Measurements from ENCODE around the gene NR2C1. TPM values are rescaled to one million over a fixed set of nuclear protein-coding genes. Genes with fewer than 3 reads are reported as not detected.

The NR2C1 gene
- polyA plus RNA-seq, 1 donor: 44.4 TPM

- no peak for DNase-seq
- H3K36me3 ChIP-seq (ENCODE audit: control insufficient read depth, insufficient read depth, low read length): peaks cover 53% of the 10 kb centered on the region
- no peaks in the 10 kb centered on the region for H3K9me3 ChIP-seq (ENCODE audit: control insufficient read depth, low read depth, low read length)
- no peak overlapping the region for H3K27ac ChIP-seq (ENCODE audit: low read length)
- no peaks in the 10 kb centered on the region for H3K4me1 ChIP-seq (ENCODE audit: control insufficient read depth, insufficient read depth, low read length)
- 100% methylated on average over 2 of the region's 4 CpGs for WGBS (ENCODE audit: insufficient coverage, low lambda C conversion rate)
- no peak overlapping the region for H3K4me3 ChIP-seq (ENCODE audit: low read length)
- H3K27me3 ChIP-seq (ENCODE audit: control insufficient read depth, insufficient read depth, low read length): no peaks in the 10 kb centered on the region
These were observed 13.4 kb downstream of the NR2C1 start for GRCh38 chr12:95059984-95060383.

DNA sequence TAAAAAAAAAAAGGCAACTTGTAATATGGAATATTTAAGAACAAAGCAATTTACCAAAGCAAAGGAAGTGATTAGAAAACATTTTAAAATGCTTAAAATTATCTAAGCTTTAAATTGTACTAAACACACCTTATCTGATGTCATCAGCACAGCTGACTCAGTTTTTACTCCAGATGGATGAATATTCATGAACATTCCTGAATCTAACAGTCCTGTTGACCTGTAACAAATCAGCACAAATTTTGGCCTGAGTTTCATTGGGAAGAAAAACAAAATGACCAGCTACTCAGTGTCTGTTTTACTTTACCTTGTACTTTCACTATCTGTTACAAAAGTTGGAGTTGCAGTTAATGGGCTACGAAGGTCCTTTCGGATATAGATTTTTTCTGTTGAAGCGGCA, 16.0 kb downstream of the NR2C1 start:
- DNase-seq: no peak
- no peaks in the 10 kb centered on the region for H3K9me3 ChIP-seq (ENCODE audit: control insufficient read depth, low read depth, low read length)
- H3K27ac ChIP-seq (ENCODE audit: low read length): no peak overlapping the region
- H3K4me1 ChIP-seq (ENCODE audit: control insufficient read depth, insufficient read depth, low read length): no peaks in the 10 kb centered on the region
- peaks cover 50% of the 10 kb centered on the region for H3K36me3 ChIP-seq (ENCODE audit: control insufficient read depth, insufficient read depth, low read length)
- H3K27me3 ChIP-seq (ENCODE audit: control insufficient read depth, insufficient read depth, low read length): no peaks in the 10 kb centered on the region
- WGBS (ENCODE audit: insufficient coverage, low lambda C conversion rate): no CpG with 5 or more reads among the region's 3 CpGs
- H3K4me3 ChIP-seq (ENCODE audit: low read length): no peak overlapping the region

DNA sequence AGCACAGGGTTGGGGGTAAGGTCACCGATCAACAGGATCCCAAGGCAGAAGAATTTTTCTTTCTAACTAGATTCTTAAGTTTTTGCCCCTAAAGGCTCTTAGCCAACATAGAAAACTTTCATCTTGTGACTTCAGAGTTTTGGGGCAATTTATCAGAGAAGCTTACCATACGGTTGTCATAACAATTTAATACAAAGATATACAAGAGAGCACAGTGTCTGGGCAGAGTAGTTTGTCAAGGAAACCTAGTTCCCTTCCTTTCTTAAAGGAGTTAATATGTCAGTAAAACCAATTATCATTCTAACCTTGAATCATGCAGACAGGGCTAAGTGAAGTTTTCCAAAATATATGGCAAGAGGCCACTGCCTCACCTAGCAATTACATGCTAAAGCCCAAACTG, 18.4 kb downstream of the NR2C1 start:
- Histone ChIP-seq H3K36me3 (ENCODE audit: control insufficient read depth, insufficient read depth, low read length) (peaks cover 48% of the 10 kb centered on the region), H3K4me3 (ENCODE audit: low read length) (no peak overlapping the region), H3K27ac (ENCODE audit: low read length) (no peak overlapping the region), H3K4me1 (ENCODE audit: control insufficient read depth, insufficient read depth, low read length) (no peaks in the 10 kb centered on the region), H3K9me3 (ENCODE audit: control insufficient read depth, low read depth, low read length) (no peaks in the 10 kb centered on the region), H3K27me3 (ENCODE audit: control insufficient read depth, insufficient read depth, low read length) (no peaks in the 10 kb centered on the region)
- WGBS (ENCODE audit: insufficient coverage, low lambda C conversion rate): no CpG with 5 or more reads among the region's 2 CpGs
- DNase-seq: no peak

- H3K4me1 ChIP-seq (ENCODE audit: control insufficient read depth, insufficient read depth, low read length): no peaks in the 10 kb centered on the region
- H3K27ac ChIP-seq (ENCODE audit: low read length): no peak overlapping the region
- H3K36me3 ChIP-seq (ENCODE audit: control insufficient read depth, insufficient read depth, low read length): peaks cover 47% of the 10 kb centered on the region
- no peaks in the 10 kb centered on the region for H3K27me3 ChIP-seq (ENCODE audit: control insufficient read depth, insufficient read depth, low read length)
- no peaks in the 10 kb centered on the region for H3K9me3 ChIP-seq (ENCODE audit: control insufficient read depth, low read depth, low read length)
- no peak overlapping the region for H3K4me3 ChIP-seq (ENCODE audit: low read length)
- WGBS (ENCODE audit: insufficient coverage, low lambda C conversion rate): no CpG with 5 or more reads among the region's 2 CpGs
- DNase-seq: no peak
These were observed 19.2 kb downstream of the NR2C1 start for GRCh38 chr12:95054206-95054605.

DNA sequence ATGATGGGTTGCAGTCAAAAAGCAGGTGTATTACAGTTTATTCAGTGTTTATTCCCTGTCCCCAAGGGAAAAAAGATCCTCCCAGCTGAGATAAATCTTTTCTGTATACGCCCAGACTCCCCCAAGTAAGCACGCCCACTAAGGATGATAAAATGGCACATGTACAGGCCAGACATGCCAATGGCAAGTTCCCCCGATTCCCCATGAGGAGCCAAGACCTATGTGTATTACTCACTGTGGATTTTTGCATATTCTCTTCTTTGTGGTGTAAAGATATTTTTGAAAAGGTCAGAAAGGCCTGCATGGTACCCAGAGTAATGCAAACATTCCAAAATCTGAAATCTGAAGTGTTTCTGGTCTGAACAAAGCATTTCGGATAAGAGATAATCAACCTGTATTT, 22.2 kb downstream of the NR2C1 start:
- H3K4me1 ChIP-seq (ENCODE audit: control insufficient read depth, insufficient read depth, low read length): no peaks in the 10 kb centered on the region
- WGBS (ENCODE audit: insufficient coverage, low lambda C conversion rate): 86% methylated on average over 1 of the region's 4 CpGs
- no peaks in the 10 kb centered on the region for H3K9me3 ChIP-seq (ENCODE audit: control insufficient read depth, low read depth, low read length)
- H3K36me3 ChIP-seq (ENCODE audit: control insufficient read depth, insufficient read depth, low read length): peaks cover 34% of the 10 kb centered on the region
- DNase-seq: no peak
- H3K4me3 ChIP-seq (ENCODE audit: low read length): no peak overlapping the region
- no peaks in the 10 kb centered on the region for H3K27me3 ChIP-seq (ENCODE audit: control insufficient read depth, insufficient read depth, low read length)
- H3K27ac ChIP-seq (ENCODE audit: low read length): no peak overlapping the region

DNA sequence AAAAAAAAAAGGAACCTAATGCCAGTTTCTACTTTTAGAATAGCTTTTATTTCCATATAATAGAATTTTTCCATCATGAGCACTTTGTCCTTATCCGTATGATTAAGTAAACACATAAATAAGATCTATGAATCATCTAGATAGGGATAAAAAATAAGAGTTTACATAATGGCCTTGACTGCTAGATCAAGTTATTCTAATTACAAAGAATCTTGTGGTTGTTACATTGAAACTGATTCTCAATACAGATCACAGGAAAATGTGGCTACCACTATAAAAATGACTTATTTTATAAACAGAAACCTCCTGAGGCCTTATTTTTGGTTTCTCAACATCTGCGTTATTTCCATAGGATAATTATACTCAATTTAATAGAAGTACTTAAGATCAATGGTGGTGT, 35.5 kb downstream of the NR2C1 start:
- Histone ChIP-seq H3K27me3 (ENCODE audit: control insufficient read depth, insufficient read depth, low read length) (no peaks in the 10 kb centered on the region), H3K4me1 (ENCODE audit: control insufficient read depth, insufficient read depth, low read length) (no peaks in the 10 kb centered on the region), H3K9me3 (ENCODE audit: control insufficient read depth, low read depth, low read length) (no peaks in the 10 kb centered on the region), H3K36me3 (ENCODE audit: control insufficient read depth, insufficient read depth, low read length) (peaks cover 28% of the 10 kb centered on the region), H3K4me3 (ENCODE audit: low read length) (no peak overlapping the region), H3K27ac (ENCODE audit: low read length) (no peak overlapping the region)
- 100% methylated on average over 1 of the region's 2 CpGs for WGBS (ENCODE audit: insufficient coverage, low lambda C conversion rate)
- no peak for DNase-seq

DNA sequence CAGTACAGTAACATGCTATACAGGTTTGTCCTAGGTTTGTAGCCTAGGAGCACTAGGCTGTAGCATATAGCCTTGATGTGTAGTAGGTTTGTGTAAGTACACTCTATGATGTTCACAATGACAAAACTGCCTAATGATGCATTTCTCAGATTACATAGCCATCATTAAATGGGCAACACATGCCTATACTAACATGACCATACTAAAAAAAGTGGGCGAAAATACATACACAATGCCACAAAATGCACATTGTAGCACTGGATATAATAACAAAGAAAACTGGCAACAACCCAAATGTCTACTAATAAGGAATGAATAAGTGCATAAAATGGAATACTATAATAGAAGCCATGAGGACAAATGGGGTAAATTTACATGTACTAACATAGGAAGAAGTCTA, 38.7 kb downstream of the NR2C1 start:
- Histone ChIP-seq H3K27ac (ENCODE audit: low read length) (no peak overlapping the region), H3K27me3 (ENCODE audit: control insufficient read depth, insufficient read depth, low read length) (no peaks in the 10 kb centered on the region), H3K4me3 (ENCODE audit: low read length) (no peak overlapping the region), H3K4me1 (ENCODE audit: control insufficient read depth, insufficient read depth, low read length) (no peaks in the 10 kb centered on the region), H3K9me3 (ENCODE audit: control insufficient read depth, low read depth, low read length) (no peaks in the 10 kb centered on the region), H3K36me3 (ENCODE audit: control insufficient read depth, insufficient read depth, low read length) (peaks cover 22% of the 10 kb centered on the region)
- no CpG with 5 or more reads among the region's 1 CpG for WGBS (ENCODE audit: insufficient coverage, low lambda C conversion rate)
- DNase-seq: no peak

GRCh38 chr12:95022477-95022876, 50.9 kb downstream of the NR2C1 start:
- no peak for DNase-seq
- Histone ChIP-seq H3K27ac (ENCODE audit: low read length) (no peak overlapping the region), H3K36me3 (ENCODE audit: control insufficient read depth, insufficient read depth, low read length) (peaks cover 20% of the 10 kb centered on the region), H3K4me3 (ENCODE audit: low read length) (no peak overlapping the region), H3K4me1 (ENCODE audit: control insufficient read depth, insufficient read depth, low read length) (no peaks in the 10 kb centered on the region), H3K9me3 (ENCODE audit: control insufficient read depth, low read depth, low read length) (no peaks in the 10 kb centered on the region), H3K27me3 (ENCODE audit: control insufficient read depth, insufficient read depth, low read length) (no peaks in the 10 kb centered on the region)
- WGBS (ENCODE audit: insufficient coverage, low lambda C conversion rate): 100% methylated on average over 1 of the region's 2 CpGs

DNA sequence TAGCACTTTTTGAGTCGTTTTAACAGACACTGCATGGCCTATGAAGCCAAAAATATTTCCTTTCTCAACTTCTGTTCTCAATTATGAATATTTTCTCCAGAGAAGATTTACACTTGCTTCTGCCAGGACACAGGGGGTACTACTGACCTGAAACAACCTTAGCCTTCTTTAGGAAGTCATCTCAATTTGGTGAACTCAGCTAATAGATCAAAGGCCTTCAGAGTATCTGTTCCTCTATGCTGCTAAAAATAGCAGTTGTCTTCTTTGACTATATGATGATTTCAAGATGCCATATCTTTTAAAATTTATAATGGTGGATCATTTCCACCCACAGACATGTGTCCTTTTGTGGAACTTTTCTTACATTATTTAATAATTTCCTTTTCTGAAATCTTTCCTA, 55.9 kb downstream of the NR2C1 start:
- Histone ChIP-seq H3K9me3 (ENCODE audit: control insufficient read depth, low read depth, low read length) (no peaks in the 10 kb centered on the region), H3K27me3 (ENCODE audit: control insufficient read depth, insufficient read depth, low read length) (no peaks in the 10 kb centered on the region), H3K4me3 (ENCODE audit: low read length) (no peak overlapping the region), H3K27ac (ENCODE audit: low read length) (no peak overlapping the region), H3K4me1 (ENCODE audit: control insufficient read depth, insufficient read depth, low read length) (no peaks in the 10 kb centered on the region), H3K36me3 (ENCODE audit: control insufficient read depth, insufficient read depth, low read length) (peaks cover 5% of the 10 kb centered on the region)
- no peak for DNase-seq
- WGBS (ENCODE audit: insufficient coverage, low lambda C conversion rate): 100% methylated on average over 1 of the region's 1 CpG

- Histone ChIP-seq H3K9me3 (ENCODE audit: control insufficient read depth, low read depth, low read length) (no peaks in the 10 kb centered on the region), H3K27ac (ENCODE audit: low read length) (no peak overlapping the region), H3K27me3 (ENCODE audit: control insufficient read depth, insufficient read depth, low read length) (no peaks in the 10 kb centered on the region), H3K4me1 (ENCODE audit: control insufficient read depth, insufficient read depth, low read length) (no peaks in the 10 kb centered on the region), H3K36me3 (ENCODE audit: control insufficient read depth, insufficient read depth, low read length) (peaks cover 2% of the 10 kb centered on the region), H3K4me3 (ENCODE audit: low read length) (no peak overlapping the region)
- no peak for DNase-seq
- WGBS (ENCODE audit: insufficient coverage, low lambda C conversion rate): 100% methylated on average over 1 of the region's 2 CpGs
These were observed 57.3 kb downstream of the NR2C1 start for GRCh38 chr12:95016120-95016519.

GRCh38 chr12:95014554-95014953, 58.9 kb downstream of the NR2C1 start:
- no peaks in the 10 kb centered on the region for H3K4me1 ChIP-seq (ENCODE audit: control insufficient read depth, insufficient read depth, low read length)
- no peak overlapping the region for H3K27ac ChIP-seq (ENCODE audit: low read length)
- no peak overlapping the region for H3K4me3 ChIP-seq (ENCODE audit: low read length)
- H3K9me3 ChIP-seq (ENCODE audit: control insufficient read depth, low read depth, low read length): no peaks in the 10 kb centered on the region
- no peaks in the 10 kb centered on the region for H3K27me3 ChIP-seq (ENCODE audit: control insufficient read depth, insufficient read depth, low read length)
- H3K36me3 ChIP-seq (ENCODE audit: control insufficient read depth, insufficient read depth, low read length): peaks cover 2% of the 10 kb centered on the region
- DNase-seq: no peak

All from large intestine (tissue), 3 donors.